Right hindlimb (tissue), 1 donor: ENCODE data around the gene NEIL3.

Source experiments
- DNase-seq: peaks from one replicate; pipeline ENCODE4 v3.0.0-alpha.2; 2018

Gene NEIL3

DNA sequence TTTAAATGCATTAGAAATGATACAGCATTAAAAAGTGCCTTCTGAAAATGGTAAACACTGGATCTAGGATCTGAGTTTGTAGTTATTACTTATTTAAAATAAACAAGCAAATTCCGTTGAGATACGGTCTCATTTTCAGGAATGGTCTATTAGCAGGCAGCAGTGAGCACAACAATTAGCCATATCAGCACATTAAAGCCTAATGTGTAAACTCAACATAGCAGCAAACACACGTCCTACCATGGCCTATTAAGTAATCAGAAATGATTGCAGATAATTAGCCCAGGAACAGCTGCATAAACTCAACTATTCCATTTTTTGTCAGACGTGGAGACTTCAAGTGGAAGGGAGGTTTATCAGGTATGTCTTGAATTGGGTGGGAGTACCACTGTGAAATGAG is 61.8 kb downstream of the NEIL3 start:
- DNase-seq, result no peak

DNA sequence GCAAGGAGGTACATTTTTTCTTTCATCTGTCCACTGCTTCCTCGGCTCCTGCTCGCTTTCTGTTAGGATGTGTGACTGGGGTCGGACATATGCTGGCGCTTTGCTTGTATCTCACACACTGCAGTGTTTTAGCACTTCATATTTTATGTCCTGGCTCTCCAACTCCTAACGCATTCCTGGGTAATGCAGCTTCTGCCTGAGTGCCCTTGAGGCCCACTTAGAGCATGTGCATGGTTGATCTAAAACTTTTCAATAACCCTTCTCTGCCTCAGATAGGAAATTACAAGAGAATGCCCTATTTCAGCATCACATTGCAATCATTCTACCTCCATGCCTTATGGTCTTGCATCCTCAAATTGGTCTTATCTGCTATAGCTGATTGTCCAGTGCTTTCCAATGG is 65.3 kb downstream of the NEIL3 start:
- no peak for DNase-seq

DNA sequence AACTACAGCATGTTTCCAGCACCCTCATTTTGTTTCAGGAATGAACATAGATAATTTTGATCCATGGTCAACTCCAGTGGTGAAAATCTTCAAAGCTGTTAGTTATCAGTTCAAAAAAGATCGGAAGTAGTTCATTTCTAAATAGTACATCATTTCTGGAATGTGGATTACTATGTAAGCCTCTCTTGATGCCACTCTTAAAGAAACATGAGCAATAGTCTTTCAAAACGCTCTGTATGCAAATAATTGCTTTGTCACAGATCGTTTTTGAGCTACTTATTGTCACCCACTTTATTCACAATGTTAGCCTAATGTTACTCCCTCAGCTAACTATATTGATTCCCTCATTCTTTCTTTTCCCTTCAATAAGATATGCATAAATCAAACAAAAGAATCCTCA is 65.7 kb downstream of the NEIL3 start:
- no peak for DNase-seq

DNA sequence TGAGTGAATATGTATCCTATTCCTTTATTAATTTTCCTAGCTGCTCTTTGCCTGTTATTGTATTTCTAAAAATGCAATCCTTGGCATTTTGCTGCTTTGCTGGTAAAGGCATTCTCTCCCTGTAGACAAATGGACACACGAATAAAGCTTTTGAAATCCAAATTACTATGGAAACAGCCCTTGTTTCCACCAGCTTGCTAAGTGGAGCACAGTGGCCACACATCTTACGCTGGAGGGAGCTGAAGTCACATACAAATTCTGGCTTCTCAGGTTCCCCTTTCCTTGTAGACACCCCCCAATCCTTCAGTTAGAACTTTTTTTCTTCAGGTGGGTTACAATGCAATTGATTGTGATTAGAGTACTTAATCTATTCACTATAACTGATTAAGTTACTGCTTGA is 66.3 kb downstream of the NEIL3 start:
- no peak for DNase-seq

DNA sequence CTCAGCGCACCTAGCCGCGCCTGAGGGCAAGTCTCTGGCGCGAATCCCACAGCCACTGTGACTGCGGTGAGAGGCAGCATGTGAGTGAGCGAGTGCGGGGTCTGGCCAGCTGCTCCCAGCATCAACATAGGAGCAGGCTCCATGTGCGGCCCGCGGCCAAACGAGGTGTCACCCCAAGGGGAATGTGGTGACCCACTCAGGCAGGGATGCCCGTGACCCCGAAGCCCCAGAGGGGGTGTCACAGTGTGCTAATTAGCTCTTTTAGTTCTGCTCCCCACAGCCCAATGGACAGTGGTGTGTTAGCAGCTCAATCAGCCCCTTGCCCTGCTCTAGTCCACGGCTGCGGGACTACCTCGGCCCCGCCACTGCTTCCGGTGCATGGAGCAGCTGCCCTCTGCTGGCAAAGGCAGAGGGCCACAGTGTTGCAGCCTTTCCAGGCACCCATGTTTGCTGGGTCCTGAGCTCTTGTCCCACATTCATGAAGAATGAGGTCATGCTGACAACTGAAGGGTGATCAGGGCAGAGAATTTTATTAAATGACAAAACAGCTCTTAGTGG is 71.1 kb downstream of the NEIL3 start:
- DNase-seq, result no peak

DNA sequence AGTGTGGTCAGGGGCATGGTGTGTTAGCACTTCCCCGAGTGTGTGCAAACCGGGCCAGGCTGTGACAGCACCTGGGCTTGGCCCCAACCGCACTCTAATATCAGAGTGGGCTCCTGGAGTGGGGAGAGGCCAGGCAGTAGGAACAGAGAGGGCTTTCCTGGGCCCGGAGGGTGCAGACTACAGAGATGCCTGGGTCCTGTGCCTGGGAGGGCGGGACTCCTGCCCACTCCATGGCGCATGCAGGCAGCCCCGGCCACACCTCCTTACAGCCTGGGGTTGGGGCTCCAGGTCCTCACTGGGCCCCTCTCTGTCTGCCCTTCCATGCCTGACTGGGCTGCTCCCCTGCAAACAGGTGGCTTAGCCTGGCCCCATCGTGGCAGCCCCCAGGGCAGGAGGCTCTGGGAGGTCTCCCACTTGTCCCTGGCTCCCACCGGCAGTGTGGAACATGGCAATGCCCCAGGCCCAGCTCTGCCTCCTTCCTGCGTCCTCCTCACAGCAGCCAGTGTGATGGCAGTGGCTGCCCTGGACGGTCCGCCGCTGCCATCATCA is 72.2 kb downstream of the NEIL3 start:
- DNase-seq, result no peak

DNA sequence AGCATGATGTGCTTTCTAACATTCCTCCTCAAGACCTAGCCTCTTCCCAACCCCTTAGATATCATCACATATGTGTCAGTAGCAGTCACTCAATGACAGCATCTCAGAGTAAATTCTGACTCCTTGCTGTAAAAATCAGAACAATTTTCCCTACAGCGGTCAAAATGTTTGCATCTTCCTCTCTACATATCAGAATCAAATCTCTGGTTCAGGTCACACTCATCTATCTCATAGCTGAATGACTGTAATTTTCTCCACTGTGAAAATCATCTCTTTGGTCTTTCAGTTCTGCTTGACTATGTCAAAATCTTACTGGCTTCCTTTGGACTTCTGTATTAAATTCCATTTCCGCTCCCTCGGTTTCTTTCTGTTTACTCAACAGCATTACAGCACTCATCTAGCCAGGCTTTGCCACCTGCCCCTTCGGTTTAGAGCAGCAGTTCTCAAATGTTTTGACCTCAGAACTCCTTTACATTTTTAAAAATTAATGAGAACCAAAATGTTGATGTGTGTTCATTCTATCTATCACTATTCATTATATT is 75.3 kb downstream of the NEIL3 start:
- DNase-seq, result no peak

DNA sequence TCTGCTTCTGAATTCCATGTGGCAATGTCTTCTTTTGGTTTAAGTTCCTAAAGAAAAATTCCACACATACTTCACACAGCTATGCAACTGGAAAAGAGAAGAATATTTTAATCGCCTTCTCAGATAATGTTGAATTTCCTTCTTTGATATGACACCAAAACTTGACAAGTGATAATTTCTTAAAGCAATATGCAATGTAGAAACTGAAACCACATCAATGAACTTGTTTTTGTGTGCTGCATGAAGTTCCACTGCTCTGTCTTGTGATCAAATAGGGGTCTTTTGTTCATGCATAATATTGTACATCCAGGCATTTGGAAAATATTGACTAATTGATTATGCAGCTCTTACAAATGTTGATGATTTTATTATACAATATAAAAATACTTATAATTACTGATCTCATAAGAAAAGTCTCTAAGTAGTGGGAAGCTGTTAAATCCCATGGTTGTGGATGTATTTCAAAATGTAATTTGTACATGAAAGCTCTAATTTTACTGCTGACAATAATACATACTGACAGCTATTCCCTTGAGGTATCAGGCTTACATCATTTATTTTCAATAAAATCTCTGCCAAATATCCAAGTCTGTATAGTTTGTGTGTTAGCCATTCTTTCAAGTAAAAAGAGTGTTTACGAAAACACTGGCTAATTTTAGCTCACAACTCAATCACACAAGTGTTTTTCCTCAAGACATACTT is 76.1 kb downstream of the NEIL3 start:
- DNase-seq, result no peak

DNA sequence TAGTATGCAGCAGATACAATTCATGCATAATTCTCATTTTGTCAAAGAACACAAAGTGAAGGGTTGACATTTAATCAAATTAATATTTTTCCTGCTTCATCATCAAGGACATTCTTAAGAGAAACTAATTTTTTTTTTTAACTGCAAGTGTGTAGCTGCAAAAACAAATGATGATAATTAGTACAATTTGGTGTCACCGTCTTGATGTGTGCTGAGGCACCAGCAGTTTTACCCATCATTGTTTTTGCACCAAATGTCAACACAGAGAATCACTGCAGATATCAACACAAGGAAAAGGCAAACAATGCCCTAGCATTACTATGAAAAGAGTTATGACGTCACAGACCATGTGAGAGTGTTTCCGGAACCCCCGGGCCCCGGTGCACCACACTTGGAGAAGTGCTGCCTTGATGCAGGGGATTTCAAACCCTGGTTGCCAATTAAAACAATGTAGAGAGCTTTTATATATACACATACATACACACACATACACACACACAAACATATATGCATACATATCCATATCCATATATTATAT is 76.7 kb downstream of the NEIL3 start:
- DNase-seq, result no peak

DNA sequence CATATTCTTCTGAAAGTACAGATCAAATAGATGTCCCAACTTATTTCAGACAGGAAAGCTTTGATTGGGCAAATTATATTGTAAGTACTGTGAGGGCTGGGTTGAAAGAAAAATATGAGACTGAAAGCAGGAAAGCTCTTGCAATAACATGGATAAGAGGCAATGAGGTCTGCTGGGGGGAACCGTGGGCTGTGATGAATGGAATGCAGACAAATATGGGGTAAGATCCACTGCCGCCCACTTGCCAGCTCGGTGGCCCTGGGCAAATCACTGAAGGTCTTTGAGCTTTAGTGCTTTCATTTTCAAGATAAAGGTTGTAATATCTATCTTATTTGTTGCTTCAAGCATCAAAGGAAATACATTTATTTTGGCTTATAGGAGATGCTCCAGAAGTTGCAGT is 81.6 kb downstream of the NEIL3 start:
- DNase-seq, result no peak

DNA sequence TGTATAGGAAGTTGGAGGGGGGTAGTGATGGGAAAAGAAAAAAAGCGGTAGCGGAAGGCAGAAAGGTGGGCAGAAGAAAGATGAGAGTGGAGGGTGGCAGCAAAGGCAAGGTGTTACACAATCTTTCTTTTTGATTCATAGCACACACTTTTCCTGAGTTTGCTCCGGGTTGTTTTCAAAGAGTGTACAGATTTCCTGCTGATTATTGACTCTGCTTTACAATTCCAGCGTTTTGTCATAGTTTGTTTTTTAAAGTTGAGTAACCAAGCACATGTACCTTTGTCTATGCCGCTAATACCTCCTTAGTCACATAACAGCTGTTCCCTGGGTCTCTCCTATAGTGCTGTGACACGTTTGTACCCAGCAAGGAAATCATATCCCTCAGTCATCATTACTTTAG is 82.3 kb downstream of the NEIL3 start:
- no peak for DNase-seq

DNA sequence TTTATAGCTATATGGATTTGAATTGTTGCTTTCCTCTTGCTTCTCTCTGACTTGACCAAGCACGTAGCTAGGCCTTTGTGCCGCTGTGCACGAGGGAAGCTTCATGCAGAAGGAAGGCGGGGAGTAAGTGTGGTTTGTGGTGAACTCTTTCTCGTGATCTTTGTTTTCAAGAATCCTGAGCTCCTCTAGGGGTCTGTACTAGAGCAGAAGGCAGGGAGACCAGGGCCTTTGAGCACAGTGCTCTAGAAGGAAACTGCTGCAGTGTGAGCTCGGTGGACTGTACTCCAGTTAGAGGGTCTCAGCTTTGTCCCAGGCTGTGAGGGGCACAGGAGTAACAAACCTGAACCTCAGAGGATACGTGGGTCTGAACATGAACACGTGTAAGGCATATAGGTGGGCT is 83.6 kb downstream of the NEIL3 start:
- DNase-seq, result no peak

DNA sequence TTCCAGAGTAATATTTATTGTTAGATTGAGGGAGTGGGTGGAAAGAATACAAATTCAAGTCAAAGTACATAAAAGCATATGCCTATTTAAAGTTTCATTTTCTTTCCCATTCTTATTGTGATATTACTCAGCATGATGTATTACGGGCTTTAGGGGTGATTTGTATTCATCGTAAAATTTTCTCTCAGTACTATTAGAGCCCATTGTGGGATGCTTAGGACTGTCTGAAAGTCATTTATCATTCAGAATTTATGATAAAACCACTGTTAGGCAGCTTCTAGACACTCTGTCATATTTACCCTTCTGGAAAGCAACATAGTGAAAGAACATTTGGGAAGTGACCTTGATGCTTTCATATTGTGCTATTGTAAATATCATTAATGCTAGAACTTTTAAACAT is 86.7 kb downstream of the NEIL3 start:
- no peak for DNase-seq

DNA sequence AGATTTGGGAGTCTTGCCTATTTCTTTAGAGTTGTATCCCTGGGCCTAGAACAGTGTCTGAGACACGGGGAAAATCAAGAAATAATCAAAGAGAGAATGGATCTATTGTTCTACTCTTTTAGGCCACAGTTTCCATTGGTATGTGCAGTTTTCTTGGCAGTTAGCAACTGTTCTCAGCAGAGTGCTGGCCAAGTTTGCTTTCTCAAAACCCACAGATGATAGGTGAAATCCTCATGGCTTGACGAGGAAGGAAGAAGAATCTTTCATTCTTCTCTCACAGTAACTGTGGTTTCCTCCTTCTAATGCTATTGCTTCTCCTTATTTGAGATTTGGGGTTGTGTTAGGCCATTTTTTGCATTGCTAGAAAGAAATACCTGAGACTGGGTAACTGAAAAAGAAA is 90.4 kb downstream of the NEIL3 start:
- no peak for DNase-seq

DNA sequence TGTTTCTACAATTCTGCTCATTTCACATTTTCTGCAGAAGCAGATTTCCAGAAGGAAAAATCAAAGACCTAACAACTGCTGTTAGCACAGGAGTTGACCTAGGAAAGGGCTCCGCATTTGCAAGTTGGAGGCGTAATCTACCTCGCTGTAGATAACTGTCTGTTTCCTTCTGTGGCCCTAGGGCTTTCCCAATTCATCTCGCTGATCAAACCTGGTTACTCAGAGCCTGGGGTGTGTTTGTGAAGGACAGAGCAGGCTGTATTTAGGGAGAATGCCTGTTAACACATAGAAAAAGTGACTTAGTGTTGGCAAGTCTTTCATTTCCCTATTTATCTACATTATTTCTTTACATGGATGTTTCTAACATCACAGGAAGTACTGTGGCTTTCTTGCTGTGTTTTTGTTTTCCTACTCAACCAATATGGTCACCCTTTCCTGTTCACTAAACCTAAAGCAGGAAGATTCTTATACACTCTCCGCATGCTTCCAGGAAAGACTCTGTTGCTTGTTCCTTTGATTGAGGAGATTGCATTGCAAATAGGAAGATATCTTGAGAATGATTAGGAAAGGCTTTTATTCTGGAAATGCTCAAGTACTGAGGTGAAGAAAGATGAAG is 92.1 kb downstream of the NEIL3 start:
- no peak for DNase-seq

DNA sequence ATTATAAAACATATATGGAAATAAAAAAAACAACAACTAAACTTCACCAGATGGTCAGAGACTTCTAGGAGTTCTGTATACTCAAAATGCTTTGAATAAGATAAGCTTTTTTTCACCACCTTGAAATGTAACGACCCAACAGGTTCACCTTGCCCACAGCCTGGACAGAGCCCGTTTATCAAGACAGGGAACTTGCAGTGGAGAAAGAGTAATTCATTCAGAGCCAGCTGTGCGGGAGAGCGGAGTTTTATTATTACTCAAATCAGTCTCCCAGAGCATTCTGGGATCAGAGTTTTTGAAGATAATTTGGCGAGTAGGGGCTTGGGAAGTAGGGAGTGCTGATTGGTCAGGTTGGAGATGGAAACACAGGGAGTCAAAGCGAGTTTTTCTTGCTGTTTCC is 94.1 kb downstream of the NEIL3 start:
- no peak for DNase-seq

DNA sequence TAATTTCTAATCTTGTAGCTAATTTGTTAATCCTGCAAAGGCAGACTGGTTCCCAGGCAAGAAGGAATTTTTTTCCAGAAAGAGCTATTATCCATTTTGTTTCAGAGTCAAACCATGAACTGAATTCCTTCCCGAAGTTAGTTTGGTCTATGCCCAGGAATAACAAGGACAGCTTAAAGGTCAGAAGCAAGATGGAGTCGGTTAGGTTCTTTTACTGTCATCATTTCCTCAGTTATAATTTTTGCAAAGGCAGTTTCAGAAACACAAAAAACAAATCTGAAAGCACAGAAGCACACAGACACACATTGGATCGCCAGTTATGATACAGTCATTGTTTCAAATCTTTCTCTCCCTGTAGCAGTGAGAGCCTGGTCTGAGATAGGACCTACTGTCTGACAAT is 94.7 kb downstream of the NEIL3 start:
- DNase-seq, result no peak

DNA sequence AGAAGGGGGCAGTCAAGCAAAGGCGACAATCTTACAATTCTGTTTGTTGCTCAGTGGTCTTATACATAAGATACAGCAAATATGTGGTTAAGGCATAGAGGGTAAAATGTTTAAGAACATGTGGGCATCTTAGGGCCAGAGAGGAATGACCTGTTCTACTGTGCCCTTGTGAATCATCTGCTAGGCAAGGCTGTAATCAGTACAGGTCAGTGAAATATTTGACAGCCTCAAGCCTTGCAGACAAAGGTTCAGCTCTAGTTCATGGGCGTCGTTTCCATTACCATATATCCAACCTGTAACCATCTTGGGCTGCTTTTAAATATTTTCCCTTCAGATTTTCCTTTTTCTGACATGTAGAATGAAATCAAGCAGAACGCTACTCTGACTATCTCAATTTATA is 95.3 kb downstream of the NEIL3 start:
- DNase-seq, result no peak

DNA sequence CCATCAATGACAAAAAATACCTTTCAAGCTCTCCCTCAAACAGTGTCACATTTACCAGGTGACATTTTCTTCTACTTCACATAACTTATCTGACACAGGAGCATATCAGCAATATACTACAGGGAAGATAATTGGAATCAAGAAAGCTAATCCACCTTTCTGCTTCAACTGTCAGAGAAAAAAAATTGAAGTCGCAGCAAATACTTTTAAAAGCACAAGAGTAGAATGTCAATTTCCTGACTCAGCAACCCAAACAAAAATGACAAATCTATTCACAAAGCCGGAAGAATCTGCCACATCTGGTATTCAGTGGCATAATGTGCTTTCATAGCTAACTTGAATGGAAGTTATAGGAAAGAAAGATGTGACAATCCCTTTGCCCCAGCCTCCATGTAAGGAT is 95.8 kb downstream of the NEIL3 start:
- DNase-seq, result no peak

DNA sequence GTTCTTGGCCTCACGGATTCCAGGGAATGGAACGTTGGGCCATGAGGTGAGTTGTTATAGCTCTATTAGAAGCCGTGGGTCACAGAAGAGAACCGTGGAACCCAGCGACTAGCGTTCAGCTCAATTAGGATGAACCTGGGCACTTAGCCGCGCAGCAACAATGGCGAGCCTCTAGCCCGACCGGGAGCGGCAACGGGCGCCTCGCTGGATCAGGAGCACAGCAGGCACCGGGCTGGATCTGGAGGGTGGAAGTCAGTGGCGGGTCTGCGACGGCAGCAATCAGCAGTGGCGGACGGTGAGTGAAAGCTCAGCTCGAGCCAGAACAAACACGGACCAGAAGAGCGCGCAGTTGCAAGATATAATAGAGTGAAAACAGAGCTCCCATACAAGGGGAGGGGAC is 98.3 kb downstream of the NEIL3 start:
- no peak for DNase-seq

DNA sequence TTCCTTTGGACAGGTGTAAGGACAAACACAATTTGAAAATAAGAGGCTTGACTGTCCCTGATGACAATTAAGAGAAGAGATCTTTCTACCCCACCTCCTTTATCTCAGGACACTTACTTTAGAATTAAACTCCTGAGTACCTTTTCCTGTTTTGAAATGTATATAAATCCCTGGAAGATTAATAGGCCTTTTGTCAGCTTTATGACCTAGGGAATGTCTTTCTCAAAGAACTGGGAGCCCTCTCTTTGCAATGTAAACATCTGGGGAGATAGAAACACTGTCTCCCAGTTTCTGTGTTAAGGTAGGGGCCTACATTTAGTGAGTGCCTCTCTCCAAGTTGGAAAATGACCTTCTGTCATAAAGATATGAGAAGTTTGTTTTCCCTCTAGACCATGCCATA is 100.9 kb downstream of the NEIL3 start:
- DNase-seq, result no peak

DNA sequence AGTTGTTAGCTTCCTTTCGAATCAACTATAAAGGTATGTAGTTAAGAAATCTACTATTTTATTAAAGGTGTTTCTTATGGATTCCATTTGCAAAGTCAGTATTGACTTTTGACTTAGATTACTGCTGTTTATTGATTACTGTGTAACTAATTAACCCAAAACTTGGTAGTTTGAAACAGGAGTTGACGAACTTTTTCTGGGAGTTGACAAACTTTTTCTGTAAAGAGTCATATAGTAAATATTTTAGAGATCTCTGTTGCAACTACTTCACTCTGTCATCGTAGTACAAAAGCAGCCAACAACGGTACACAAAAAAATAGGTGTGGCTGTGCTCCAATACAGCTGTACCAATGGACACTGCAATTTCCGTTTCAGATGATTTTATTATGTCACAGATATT is 102.3 kb downstream of the NEIL3 start:
- DNase-seq, result no peak
